ENCODE measurements around the gene TSPEAR. TPM values are rescaled to one million over a fixed set of nuclear protein-coding genes. Genes with fewer than 3 reads are reported as not detected.

The TSPEAR gene
- polyA plus RNA-seq, 3 donors from 2014 or later = not detected

- Mint-ChIP-seq H3K4me3 (no peak overlapping the region), H3K27me3 (ENCODE audit: low read depth in 3 of 3) (peaks cover 0 to 4% (median 2%) of the 10 kb centered on the region in 3 donors), H3K27ac (no peak overlapping the region), H3K4me1 (no peaks in the 10 kb centered on the region), H3K36me3 (no peaks in the 10 kb centered on the region), H3K9me3 (no peaks in the 10 kb centered on the region)
- DNase-seq = no peak
These were observed 181.0 kb downstream of the TSPEAR start for GRCh38 chr21:44530221-44530902.

DNA sequence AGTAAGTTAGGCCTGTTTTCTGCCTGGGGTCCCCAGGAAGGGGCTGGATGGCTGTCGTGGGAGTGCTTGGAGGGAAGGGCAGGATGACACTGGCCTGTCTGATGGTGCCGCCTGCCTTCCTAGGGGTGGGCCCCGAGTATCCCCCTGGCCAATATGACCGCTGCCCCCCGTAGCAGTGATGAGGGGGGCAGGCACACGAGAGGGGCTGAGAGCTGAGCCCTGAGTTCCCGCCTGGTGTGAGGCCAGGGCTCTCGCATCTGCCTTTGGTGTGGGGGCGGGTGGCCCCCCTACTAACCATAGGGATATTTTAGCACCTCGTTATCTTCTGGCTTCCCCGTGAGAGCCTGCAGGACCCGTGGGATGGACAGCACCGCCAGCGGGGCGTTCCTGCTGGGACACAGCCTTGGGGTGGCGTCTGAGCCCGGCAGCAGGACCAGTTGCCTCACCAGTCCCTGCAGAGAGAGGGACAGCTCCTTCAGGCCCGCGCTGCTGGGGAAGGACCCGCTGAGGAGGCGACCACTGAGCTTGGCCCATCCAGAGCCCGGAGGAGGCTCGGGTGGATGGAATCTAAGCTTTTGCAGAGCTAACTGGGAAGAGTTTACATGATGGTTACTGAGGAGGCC lies 181.8 kb downstream of the TSPEAR start:
- Mint-ChIP-seq H3K36me3 (no peaks in the 10 kb centered on the region), H3K27ac (no peak overlapping the region), H3K4me1 (no peaks in the 10 kb centered on the region), H3K9me3 (no peaks in the 10 kb centered on the region), H3K27me3 (ENCODE audit: low read depth in 3 of 3) (peaks cover 0 to 3% (median 2%) of the 10 kb centered on the region in 3 donors), H3K4me3 (no peak overlapping the region)
- no peak for DNase-seq

- no peak for DNase-seq
- H3K27me3 Mint-ChIP-seq (ENCODE audit: low read depth in 3 of 3) = peaks cover 0 to 3% (median 2%) of the 10 kb centered on the region in 3 donors
These were observed 182.4 kb downstream of the TSPEAR start for GRCh38 chr21:44529011-44529421.

DNA sequence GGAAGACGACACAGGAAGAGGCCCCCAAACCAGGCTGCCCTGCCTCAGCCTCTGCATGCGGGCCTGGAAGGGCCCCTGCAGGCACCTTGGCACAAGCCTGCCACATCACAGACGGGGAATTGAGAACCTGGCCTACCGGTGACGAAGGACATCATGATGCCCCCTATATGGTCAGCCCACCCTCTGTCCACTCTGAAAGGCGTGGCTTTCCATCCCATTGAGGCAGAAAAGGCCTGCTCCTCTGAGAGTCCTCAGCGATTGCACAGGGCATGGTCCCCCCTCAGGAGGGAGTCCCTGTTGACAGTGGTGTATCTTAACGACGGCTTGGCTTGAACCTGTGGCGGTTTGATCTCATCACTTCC lies 182.8 kb downstream of the TSPEAR start:
- H3K36me3 Mint-ChIP-seq = no peaks in the 10 kb centered on the region
- no peak overlapping the region for H3K4me3 Mint-ChIP-seq
- no peaks in the 10 kb centered on the region for H3K9me3 Mint-ChIP-seq
- no peak overlapping the region for H3K27ac Mint-ChIP-seq
- no peak for DNase-seq
- H3K4me1 Mint-ChIP-seq = no peaks in the 10 kb centered on the region
- H3K27me3 Mint-ChIP-seq (ENCODE audit: low read depth in 3 of 3) = peaks cover 0 to 3% (median 2%) of the 10 kb centered on the region in 3 donors

More at GRCh38 chr21:44529011-44529421, 182.4 kb downstream of the TSPEAR start:
- H3K4me1 Mint-ChIP-seq = no peaks in the 10 kb centered on the region
- H3K36me3 Mint-ChIP-seq = no peaks in the 10 kb centered on the region
- no peak overlapping the region for H3K4me3 Mint-ChIP-seq
- H3K9me3 Mint-ChIP-seq = no peaks in the 10 kb centered on the region
- no peak overlapping the region for H3K27ac Mint-ChIP-seq

GRCh38 chr21:44527983-44528633 lies 183.3 kb downstream of the TSPEAR start:
- H3K4me1 Mint-ChIP-seq = no peaks in the 10 kb centered on the region
- H3K4me3 Mint-ChIP-seq = no peak overlapping the region
- H3K9me3 Mint-ChIP-seq = no peaks in the 10 kb centered on the region
- H3K36me3 Mint-ChIP-seq = no peaks in the 10 kb centered on the region
- no peak overlapping the region for H3K27ac Mint-ChIP-seq
- H3K27me3 Mint-ChIP-seq (ENCODE audit: low read depth in 3 of 3) = peaks cover 0 to 3% (median 2%) of the 10 kb centered on the region in 3 donors
- no peak for DNase-seq

DNA sequence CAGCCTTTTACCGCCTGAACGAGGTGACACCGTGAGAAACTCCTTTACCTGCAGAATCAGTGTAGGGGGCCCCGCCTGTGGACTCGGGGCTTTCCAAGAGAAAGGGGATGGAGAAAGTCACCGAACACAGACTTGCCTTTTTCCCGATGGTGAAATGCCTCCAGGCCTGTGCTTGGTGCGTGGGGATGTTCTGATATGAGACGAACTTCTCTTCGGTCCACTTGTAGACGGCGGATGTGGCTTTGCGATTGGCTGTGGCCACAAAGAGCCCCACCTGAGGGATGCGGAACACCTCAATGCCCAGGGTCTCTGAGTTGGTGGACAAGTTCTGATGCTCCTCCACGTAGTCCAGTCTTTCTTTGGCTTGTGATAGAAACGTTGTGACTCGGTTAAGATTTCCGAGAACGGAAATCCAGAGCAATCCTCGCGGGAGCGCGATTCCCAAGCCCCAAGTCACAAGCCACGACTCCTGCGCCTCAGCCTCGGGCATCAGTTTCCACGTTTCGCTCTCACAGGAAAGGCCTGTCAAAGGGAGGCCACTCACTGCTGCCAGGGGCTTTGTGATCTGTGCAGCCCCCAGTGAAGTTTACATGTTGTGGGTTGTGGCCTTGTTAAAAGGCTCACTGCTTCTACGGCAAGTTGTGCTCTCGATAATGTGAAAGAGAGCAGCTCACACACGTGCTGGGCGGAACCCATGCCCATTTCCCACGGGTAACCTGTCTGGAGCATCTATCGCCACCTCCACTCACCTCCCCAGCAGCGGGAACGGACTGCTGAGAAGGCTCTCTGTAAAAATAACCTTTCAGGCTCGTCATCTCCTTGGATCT lies 184.0 kb downstream of the TSPEAR start:
- no peak overlapping the region for H3K27ac Mint-ChIP-seq
- peaks cover 0 to 3% (median 2%) of the 10 kb centered on the region in 3 donors for H3K27me3 Mint-ChIP-seq (ENCODE audit: low read depth in 3 of 3)
- H3K9me3 Mint-ChIP-seq = no peaks in the 10 kb centered on the region
- DNase-seq = no peak
- no peaks in the 10 kb centered on the region for H3K36me3 Mint-ChIP-seq
- no peaks in the 10 kb centered on the region for H3K4me1 Mint-ChIP-seq
- H3K4me3 Mint-ChIP-seq = no peak overlapping the region

GRCh38 chr21:44526096-44526997 lies 185.0 kb downstream of the TSPEAR start:
- no peaks in the 10 kb centered on the region for H3K4me1 Mint-ChIP-seq
- peaks cover 0 to 2% (median 0%) of the 10 kb centered on the region in 3 donors for H3K27me3 Mint-ChIP-seq (ENCODE audit: low read depth in 3 of 3)
- no peak overlapping the region for H3K27ac Mint-ChIP-seq
- DNase-seq = no peak
- no peaks in the 10 kb centered on the region for H3K9me3 Mint-ChIP-seq
- no peaks in the 10 kb centered on the region for H3K36me3 Mint-ChIP-seq
- no peak overlapping the region for H3K4me3 Mint-ChIP-seq

- Mint-ChIP-seq H3K4me3 (no peak overlapping the region), H3K4me1 (no peaks in the 10 kb centered on the region)
These were observed 185.8 kb downstream of the TSPEAR start for GRCh38 chr21:44525391-44526095.

DNA sequence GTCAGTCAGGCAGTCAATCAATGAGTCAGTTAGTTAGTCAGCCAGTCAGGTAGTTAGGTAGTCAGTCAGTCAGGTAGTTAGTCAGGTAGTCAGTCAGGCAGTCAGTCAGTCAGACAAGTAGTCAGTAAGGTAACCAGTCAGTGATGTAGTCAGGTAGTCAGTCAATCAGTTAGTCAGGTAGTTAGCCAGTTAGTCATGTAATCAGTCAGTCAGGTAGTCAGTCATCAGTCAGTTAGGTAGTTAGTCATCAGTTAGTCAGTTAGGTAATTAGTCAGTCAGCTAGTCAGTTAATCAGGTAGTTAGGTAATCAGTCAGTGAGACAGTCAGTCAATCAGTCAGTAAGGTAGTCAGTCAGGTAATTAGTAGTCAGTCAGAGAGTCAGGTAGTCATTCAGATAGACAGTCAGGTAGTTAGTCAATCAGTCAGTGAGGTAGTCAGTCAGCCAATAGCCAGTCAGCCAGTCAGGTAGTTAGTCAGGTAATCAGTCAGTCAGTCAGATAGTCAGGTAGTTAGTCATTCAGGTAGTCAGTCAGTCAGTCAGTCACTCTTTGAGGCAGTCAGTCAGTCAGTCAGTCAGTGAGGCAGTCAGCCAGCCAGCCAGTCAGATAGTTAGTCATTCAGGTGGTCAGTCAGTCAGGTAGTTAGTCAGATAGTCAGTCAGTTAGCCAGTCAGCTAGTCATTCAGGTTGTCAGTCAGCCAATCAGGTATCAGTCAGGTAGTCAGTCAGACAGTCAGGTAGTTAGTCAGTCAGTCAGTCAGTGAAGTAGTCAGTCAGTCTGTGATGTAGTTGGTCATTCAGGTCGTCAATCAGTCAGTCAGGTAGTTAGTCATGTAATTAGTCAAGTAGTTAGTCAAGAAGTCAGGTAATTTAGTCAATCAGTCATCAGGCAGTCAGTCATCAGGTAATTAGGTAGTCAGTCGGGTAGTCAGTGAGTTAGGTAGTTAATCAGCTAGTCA lies 186.7 kb downstream of the TSPEAR start:
- DNase-seq = no peak
- no peaks in the 10 kb centered on the region for H3K27me3 Mint-ChIP-seq (ENCODE audit: low read depth in 3 of 3)
- H3K4me1 Mint-ChIP-seq = no peaks in the 10 kb centered on the region
- H3K36me3 Mint-ChIP-seq = no peaks in the 10 kb centered on the region
- no peak overlapping the region for H3K4me3 Mint-ChIP-seq
- H3K9me3 Mint-ChIP-seq = no peaks in the 10 kb centered on the region
- no peak overlapping the region for H3K27ac Mint-ChIP-seq

More at GRCh38 chr21:44525391-44526095, 185.8 kb downstream of the TSPEAR start:
- no peak for DNase-seq
- H3K27me3 Mint-ChIP-seq (ENCODE audit: low read depth in 3 of 3) = peaks cover 0 to 2% (median 0%) of the 10 kb centered on the region in 3 donors
- no peaks in the 10 kb centered on the region for H3K9me3 Mint-ChIP-seq
- no peaks in the 10 kb centered on the region for H3K36me3 Mint-ChIP-seq
- no peak overlapping the region for H3K27ac Mint-ChIP-seq

DNA sequence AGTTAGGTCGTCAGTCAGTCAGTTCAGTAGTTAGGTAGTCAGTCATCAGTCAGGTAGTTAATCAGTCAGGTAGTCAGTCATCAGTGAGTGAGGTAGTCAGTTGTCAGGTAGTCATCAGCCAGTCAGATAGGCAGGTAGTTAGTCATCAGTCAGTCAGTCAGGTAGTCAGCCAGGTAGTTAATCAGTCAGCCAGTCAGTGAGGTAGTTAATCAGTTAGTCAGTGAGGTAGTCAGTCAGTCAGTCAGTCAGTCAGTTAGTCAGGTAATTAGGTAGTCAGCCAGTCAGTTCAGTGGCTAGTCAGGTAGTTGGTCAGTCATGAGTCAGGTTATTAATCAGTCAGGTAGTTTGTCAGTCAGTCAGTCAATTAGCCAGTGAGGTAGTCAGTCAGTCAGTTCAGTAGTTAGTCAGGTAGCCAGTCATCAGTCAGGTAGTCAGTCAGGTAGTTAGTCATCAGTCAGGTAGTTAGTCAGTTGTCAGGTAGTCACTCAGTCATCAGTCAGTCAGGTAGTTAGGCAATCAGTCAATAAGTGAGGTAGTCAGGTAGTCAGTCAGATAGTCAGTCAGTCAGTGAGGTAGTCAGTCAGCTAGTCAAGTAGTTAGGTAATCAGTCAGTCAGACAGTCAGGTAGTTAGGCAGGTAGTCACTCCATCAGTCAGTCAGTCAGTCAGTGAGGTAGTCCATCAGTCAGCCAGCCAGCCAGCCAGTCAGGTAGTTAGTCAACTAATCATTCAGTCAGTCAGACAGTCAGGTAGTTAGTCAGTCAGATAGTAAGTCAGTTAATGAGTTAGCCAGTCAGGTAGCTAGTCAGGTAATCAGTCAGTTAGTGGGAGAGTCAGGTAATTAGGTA lies 187.6 kb downstream of the TSPEAR start:
- DNase-seq = no peak
- no peaks in the 10 kb centered on the region for H3K4me1 Mint-ChIP-seq
- H3K27me3 Mint-ChIP-seq (ENCODE audit: low read depth in 3 of 3) = no peaks in the 10 kb centered on the region
- H3K4me3 Mint-ChIP-seq = no peak overlapping the region
- H3K9me3 Mint-ChIP-seq = no peaks in the 10 kb centered on the region
- H3K27ac Mint-ChIP-seq = no peak overlapping the region
- H3K36me3 Mint-ChIP-seq = no peaks in the 10 kb centered on the region

GRCh38 chr21:44522753-44523204 lies 188.6 kb downstream of the TSPEAR start:
- Mint-ChIP-seq H3K9me3 (no peaks in the 10 kb centered on the region), H3K27me3 (ENCODE audit: low read depth in 3 of 3) (no peaks in the 10 kb centered on the region), H3K36me3 (no peaks in the 10 kb centered on the region), H3K4me3 (no peak overlapping the region), H3K4me1 (no peaks in the 10 kb centered on the region), H3K27ac (no peak overlapping the region)
- no peak for DNase-seq
